HepG2 (cell line): Measurements from ENCODE around the gene VTI1B. TPM values are rescaled to one million over a fixed set of nuclear protein-coding genes. Genes with fewer than 3 reads are reported as not detected.

ENCODE experiments used
- ELF1 ChIP-seq: sonication (generic); formaldehyde crosslinking; IDR thresholded peaks from 2 replicates; pipeline ENCODE4 v1.4.0; 2020; ENCODE audit warnings: missing genetic modification reagents
- MEIS2 ChIP-seq: sonication (generic); formaldehyde crosslinking; IDR thresholded peaks from 2 replicates; pipeline ENCODE4 v1.9.0; 2021; ENCODE audit warnings: mild to moderate bottlenecking, missing genetic modification reagents
- NFKB2 ChIP-seq: sonication (generic); formaldehyde crosslinking; IDR thresholded peaks from 2 replicates; pipeline ENCODE4 v1.4.0; 2020; ENCODE audit warnings: missing genetic modification reagents, borderline replicate concordance
- THAP11 ChIP-seq: IDR thresholded peaks from 2 replicates; pipeline ENCODE4 v1.6.1; 2016; ENCODE audit warnings: missing biosample characterization, missing genetic modification reagents
- ZBTB42 ChIP-seq: sonication (generic); formaldehyde crosslinking; IDR thresholded peaks from 2 replicates; pipeline ENCODE4 v1.5.0; 2020; ENCODE audit warnings: mild to moderate bottlenecking, missing genetic modification reagents
- ZNF317 ChIP-seq: sonication (generic); formaldehyde crosslinking; IDR thresholded peaks from 2 replicates; pipeline ENCODE4 v1.5.0; 2020; ENCODE audit warnings: mild to moderate bottlenecking, missing genetic modification reagents
- ZNF382 ChIP-seq: sonication (generic); formaldehyde crosslinking; IDR thresholded peaks from 2 replicates; pipeline ENCODE4 v1.5.0; 2020; ENCODE audit warnings: missing genetic modification reagents, mild to moderate bottlenecking, borderline replicate concordance
- ZNF460 ChIP-seq: sonication (generic); formaldehyde crosslinking; IDR thresholded peaks from 2 replicates; pipeline ENCODE4 v1.5.1; 2020; ENCODE audit warnings: missing genetic modification reagents, mild to moderate bottlenecking, borderline replicate concordance
- ZNF572 ChIP-seq: sonication (generic); formaldehyde crosslinking; IDR thresholded peaks from 2 replicates; pipeline ENCODE4 v1.5.1; 2020; ENCODE audit warnings: mild to moderate bottlenecking, missing genetic modification reagents
- ZNF7 ChIP-seq: IDR thresholded peaks from 2 replicates; pipeline ENCODE4 v1.6.1; 2016; ENCODE audit warnings: missing biosample characterization, missing genetic modification reagents
- ZNF720 ChIP-seq: sonication (generic); formaldehyde crosslinking; IDR thresholded peaks from 2 replicates; pipeline ENCODE4 v1.4.0; 2020; ENCODE audit warnings: missing genetic modification reagents
- polyA plus RNA-seq, 8 experiments: library from polyadenylated mRNA; depleted of rRNA in 3 of 8; stranded (reverse) in 7 of 8; unstranded in 1 of 8; fragments of >200 nt; fragmentation: Illumina TruSeq in 4 of 8; extraction: Trizol in 4 of 8; gene quantifications; 2 replicates each; pipeline versions ENCODE4 v1.2.1 to v1.2.3, GENCODE V29; 2011 to 2016; ENCODE audit warnings: low read depth in 4 of 8, missing spikeins in 1 of 8, mixed read lengths in 1 of 8; ENCODE audit not compliant: insufficient read depth in 1 of 8
- total RNA-seq, 5 experiments: library from RNA; depleted of rRNA; stranded (reverse); fragments of >200 nt; fragmentation: Illumina TruSeq; extraction: Trizol; gene quantifications; 2 replicates each; pipeline ENCODE4 v1.2.3, GENCODE V29; 2016; ENCODE audit warnings: low read depth in 1 of 5
- TF ChIP-seq, protein P1 (sequence below): fragments of 450-650 bp; IDR thresholded peaks from 2 replicates; pipeline ENCODE4 v1.6.1; 2017; ENCODE audit warnings: mild to moderate bottlenecking
- TF ChIP-seq, protein P2 (sequence below): sonication (generic); formaldehyde crosslinking; IDR thresholded peaks from 2 replicates; pipeline ENCODE4 v1.4.0; 2020; ENCODE audit warnings: missing genetic modification reagents, mild to moderate bottlenecking, borderline replicate concordance
- TF ChIP-seq, protein P3 (sequence below): IDR thresholded peaks from 2 replicates; pipeline ENCODE4 v1.6.1; 2012; ENCODE audit warnings: inconsistent platforms
- TF ChIP-seq, protein P4 (sequence below): sonication (generic); formaldehyde crosslinking; IDR thresholded peaks from 2 replicates; pipeline ENCODE4 v1.5.0; 2020; ENCODE audit warnings: missing genetic modification reagents
- TF ChIP-seq, protein P5 (sequence below): IDR thresholded peaks from 2 replicates; pipeline ENCODE4 v1.6.1; 2016; ENCODE audit warnings: missing genetic modification reagents, missing compliant biosample characterization
- TF ChIP-seq, protein P6 (sequence below): sonication (generic); formaldehyde crosslinking; IDR thresholded peaks from 2 replicates; pipeline ENCODE4 v1.8.0; 2022; ENCODE audit warnings: missing genetic modification reagents, mild to moderate bottlenecking, moderate library complexity, borderline replicate concordance
- TF ChIP-seq, protein P7 (sequence below): sonication (generic); formaldehyde crosslinking; IDR thresholded peaks from 2 replicates; pipeline ENCODE4 v1.4.0; 2020; ENCODE audit warnings: missing genetic modification reagents

The VTI1B gene
- total and polyA plus RNA-seq, 2 of the 13 experiments (the other 11 are each of a cell fraction or from before 2014, with no cell fraction given) = 39.0 to 103 TPM

DNA sequence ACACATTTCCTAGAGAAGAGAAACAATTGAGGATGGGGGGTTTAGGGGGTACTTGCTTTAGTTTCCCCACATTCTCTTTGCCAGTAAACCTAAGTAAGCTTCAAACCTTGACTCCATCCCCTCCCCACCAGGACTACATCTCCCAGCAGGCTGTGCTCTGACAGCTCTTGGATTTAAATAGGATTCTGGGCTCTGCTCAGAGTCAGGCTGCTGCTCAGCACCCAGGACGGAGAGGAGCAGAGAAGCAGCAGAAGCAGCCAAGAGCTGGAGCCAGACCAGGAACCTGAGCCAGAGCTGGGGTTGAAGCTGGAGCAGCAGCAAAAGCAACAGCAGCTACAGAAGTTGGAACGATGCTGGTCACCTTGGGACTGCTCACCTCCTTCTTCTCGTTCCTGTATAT lies 47.9 kb upstream of the VTI1B start (continued):
- TF ChIP-seq, protein P1, sequence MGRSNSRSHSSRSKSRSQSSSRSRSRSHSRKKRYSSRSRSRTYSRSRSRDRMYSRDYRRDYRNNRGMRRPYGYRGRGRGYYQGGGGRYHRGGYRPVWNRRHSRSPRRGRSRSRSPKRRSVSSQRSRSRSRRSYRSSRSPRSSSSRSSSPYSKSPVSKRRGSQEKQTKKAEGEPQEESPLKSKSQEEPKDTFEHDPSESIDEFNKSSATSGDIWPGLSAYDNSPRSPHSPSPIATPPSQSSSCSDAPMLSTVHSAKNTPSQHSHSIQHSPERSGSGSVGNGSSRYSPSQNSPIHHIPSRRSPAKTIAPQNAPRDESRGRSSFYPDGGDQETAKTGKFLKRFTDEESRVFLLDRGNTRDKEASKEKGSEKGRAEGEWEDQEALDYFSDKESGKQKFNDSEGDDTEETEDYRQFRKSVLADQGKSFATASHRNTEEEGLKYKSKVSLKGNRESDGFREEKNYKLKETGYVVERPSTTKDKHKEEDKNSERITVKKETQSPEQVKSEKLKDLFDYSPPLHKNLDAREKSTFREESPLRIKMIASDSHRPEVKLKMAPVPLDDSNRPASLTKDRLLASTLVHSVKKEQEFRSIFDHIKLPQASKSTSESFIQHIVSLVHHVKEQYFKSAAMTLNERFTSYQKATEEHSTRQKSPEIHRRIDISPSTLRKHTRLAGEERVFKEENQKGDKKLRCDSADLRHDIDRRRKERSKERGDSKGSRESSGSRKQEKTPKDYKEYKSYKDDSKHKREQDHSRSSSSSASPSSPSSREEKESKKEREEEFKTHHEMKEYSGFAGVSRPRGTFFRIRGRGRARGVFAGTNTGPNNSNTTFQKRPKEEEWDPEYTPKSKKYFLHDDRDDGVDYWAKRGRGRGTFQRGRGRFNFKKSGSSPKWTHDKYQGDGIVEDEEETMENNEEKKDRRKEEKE = no peak
- TF ChIP-seq THAP11 (CRISPR knock-in tag) (peak; percentile 96), ZNF460 (no peak), NFKB2 (CRISPR knock-in tag) (no peak), ZNF382 (CRISPR knock-in tag) (no peak), ZBTB42 (no peak), ZNF720 (CRISPR knock-in tag) (no peak), ELF1 (CRISPR knock-in tag) (no peak), ZNF572 (CRISPR knock-in tag) (no peak), MEIS2 (CRISPR knock-in tag) (no peak), ZNF7 (CRISPR knock-in tag) (no peak), ZNF317 (CRISPR knock-in tag) (no peak)
- TF ChIP-seq, protein P2, sequence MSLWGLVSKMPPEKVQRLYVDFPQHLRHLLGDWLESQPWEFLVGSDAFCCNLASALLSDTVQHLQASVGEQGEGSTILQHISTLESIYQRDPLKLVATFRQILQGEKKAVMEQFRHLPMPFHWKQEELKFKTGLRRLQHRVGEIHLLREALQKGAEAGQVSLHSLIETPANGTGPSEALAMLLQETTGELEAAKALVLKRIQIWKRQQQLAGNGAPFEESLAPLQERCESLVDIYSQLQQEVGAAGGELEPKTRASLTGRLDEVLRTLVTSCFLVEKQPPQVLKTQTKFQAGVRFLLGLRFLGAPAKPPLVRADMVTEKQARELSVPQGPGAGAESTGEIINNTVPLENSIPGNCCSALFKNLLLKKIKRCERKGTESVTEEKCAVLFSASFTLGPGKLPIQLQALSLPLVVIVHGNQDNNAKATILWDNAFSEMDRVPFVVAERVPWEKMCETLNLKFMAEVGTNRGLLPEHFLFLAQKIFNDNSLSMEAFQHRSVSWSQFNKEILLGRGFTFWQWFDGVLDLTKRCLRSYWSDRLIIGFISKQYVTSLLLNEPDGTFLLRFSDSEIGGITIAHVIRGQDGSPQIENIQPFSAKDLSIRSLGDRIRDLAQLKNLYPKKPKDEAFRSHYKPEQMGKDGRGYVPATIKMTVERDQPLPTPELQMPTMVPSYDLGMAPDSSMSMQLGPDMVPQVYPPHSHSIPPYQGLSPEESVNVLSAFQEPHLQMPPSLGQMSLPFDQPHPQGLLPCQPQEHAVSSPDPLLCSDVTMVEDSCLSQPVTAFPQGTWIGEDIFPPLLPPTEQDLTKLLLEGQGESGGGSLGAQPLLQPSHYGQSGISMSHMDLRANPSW (CRISPR knock-in tag) = no peak
- TF ChIP-seq, protein P3, sequence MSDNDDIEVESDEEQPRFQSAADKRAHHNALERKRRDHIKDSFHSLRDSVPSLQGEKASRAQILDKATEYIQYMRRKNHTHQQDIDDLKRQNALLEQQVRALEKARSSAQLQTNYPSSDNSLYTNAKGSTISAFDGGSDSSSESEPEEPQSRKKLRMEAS = no peak
- TF ChIP-seq, protein P4, sequence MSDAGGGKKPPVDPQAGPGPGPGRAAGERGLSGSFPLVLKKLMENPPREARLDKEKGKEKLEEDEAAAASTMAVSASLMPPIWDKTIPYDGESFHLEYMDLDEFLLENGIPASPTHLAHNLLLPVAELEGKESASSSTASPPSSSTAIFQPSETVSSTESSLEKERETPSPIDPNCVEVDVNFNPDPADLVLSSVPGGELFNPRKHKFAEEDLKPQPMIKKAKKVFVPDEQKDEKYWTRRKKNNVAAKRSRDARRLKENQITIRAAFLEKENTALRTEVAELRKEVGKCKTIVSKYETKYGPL (CRISPR knock-in tag) = no peak
- TF ChIP-seq, protein P5, sequence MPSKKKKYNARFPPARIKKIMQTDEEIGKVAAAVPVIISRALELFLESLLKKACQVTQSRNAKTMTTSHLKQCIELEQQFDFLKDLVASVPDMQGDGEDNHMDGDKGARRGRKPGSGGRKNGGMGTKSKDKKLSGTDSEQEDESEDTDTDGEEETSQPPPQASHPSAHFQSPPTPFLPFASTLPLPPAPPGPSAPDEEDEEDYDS (CRISPR knock-in tag) = peak; percentile 24; the same call in 1 of the 2 replicates
- TF ChIP-seq, protein P6, sequence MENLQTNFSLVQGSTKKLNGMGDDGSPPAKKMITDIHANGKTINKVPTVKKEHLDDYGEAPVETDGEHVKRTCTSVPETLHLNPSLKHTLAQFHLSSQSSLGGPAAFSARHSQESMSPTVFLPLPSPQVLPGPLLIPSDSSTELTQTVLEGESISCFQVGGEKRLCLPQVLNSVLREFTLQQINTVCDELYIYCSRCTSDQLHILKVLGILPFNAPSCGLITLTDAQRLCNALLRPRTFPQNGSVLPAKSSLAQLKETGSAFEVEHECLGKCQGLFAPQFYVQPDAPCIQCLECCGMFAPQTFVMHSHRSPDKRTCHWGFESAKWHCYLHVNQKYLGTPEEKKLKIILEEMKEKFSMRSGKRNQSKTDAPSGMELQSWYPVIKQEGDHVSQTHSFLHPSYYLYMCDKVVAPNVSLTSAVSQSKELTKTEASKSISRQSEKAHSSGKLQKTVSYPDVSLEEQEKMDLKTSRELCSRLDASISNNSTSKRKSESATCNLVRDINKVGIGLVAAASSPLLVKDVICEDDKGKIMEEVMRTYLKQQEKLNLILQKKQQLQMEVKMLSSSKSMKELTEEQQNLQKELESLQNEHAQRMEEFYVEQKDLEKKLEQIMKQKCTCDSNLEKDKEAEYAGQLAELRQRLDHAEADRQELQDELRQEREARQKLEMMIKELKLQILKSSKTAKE (CRISPR knock-in tag) = no peak
- TF ChIP-seq, protein P7, sequence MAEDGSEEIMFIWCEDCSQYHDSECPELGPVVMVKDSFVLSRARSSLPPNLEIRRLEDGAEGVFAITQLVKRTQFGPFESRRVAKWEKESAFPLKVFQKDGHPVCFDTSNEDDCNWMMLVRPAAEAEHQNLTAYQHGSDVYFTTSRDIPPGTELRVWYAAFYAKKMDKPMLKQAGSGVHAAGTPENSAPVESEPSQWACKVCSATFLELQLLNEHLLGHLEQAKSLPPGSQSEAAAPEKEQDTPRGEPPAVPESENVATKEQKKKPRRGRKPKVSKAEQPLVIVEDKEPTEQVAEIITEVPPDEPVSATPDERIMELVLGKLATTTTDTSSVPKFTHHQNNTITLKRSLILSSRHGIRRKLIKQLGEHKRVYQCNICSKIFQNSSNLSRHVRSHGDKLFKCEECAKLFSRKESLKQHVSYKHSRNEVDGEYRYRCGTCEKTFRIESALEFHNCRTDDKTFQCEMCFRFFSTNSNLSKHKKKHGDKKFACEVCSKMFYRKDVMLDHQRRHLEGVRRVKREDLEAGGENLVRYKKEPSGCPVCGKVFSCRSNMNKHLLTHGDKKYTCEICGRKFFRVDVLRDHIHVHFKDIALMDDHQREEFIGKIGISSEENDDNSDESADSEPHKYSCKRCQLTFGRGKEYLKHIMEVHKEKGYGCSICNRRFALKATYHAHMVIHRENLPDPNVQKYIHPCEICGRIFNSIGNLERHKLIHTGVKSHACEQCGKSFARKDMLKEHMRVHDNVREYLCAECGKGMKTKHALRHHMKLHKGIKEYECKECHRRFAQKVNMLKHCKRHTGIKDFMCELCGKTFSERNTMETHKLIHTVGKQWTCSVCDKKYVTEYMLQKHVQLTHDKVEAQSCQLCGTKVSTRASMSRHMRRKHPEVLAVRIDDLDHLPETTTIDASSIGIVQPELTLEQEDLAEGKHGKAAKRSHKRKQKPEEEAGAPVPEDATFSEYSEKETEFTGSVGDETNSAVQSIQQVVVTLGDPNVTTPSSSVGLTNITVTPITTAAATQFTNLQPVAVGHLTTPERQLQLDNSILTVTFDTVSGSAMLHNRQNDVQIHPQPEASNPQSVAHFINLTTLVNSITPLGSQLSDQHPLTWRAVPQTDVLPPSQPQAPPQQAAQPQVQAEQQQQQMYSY (CRISPR knock-in tag) = no peak
